ENCODE measurements around the gene ZFAND2B. TPM values are rescaled to one million over a fixed set of nuclear protein-coding genes. Genes with fewer than 3 reads are reported as not detected.
A peak's percentile ranks its signal among the peaks of the same experiment; 100 is the strongest.

ZFAND2B gene
- total and polyA plus RNA-seq, 4 experiments from 2014 or later = 73.3 to 81.5 (median 78.0) TPM

GRCh38 chr2:219248845-219249202 lies 42.2 kb downstream of the ZFAND2B start:
- POLR2A ChIA-PET (ENCODE audit: partially characterized antibody) = interaction anchor here (1.0 to 12.0 kb wide), 18 partner anchors 9 to 590 kb away, joined by 3 to 684 read pairs (median 14); partner anchors contain the start of genes ABCB6, ANKZF1, ATG9A and BCS1L
- H3K4me3 ChIP-seq (ENCODE audit: low read length in 2 of 2) = peak overlapping the region; percentile 26 to 65
- peaks cover 80% of the 10 kb centered on the region for H3K4me1 ChIP-seq (ENCODE audit: insufficient read depth, low read length)
- intact Hi-C loops (cut with micrococcal nuclease) = no loop called here
- no peak for DNase-seq
- peaks cover 45 to 63% of the 10 kb centered on the region in 2 donors for H3K36me3 Mint-ChIP-seq
- no peaks in the 10 kb centered on the region for H3K27me3 ChIP-seq (ENCODE audit: insufficient read depth, low read length)
- peak overlapping the region; percentile 87 for H3K27ac ChIP-seq (ENCODE audit: low read depth, low read length)
- peaks cover 56 to 94% (median 71%) of the 10 kb centered on the region in 4 donors for H3K4me1 Mint-ChIP-seq
- CTCF ChIA-PET (ENCODE audit: partially characterized antibody) = interaction anchor here (1.0 to 12.8 kb wide), 13 partner anchors 9 to 90 kb away, joined by 3 to 150 read pairs (median 8); partner anchors contain the start of genes ANKZF1, ATG9A, DNAJB2 and SLC23A3
- H3K27me3 Mint-ChIP-seq = no peaks in the 10 kb centered on the region
- peaks cover 0 to 1% (median 0%) of the 10 kb centered on the region in 8 donors for H3K9me3 Mint-ChIP-seq
- H3K36me3 ChIP-seq (ENCODE audit: insufficient read depth, low read length) = peaks cover 22% of the 10 kb centered on the region
- peak overlapping the region; percentile 93 to 99 (median 96) for H3K27ac Mint-ChIP-seq
- H3K9me3 ChIP-seq (ENCODE audit: control insufficient read depth in 1 of 2, low read length in 2 of 2) = no peaks in the 10 kb centered on the region
- peak overlapping the region; percentile 85 to 99 (median 94) for H3K4me3 Mint-ChIP-seq

- H3K36me3 ChIP-seq (ENCODE audit: insufficient read depth, low read length) = peaks cover 22% of the 10 kb centered on the region
- CTCF ChIA-PET (ENCODE audit: partially characterized antibody) = interaction anchor here (0.7 to 12.8 kb wide), 15 partner anchors 9 to 90 kb away, joined by 3 to 150 read pairs (median 7); partner anchors contain the start of genes ANKZF1, ATG9A, DNAJB2 and SLC23A3
- peak overlapping the region; percentile 26 to 65 for H3K4me3 ChIP-seq (ENCODE audit: low read length in 2 of 2)
- H3K9me3 Mint-ChIP-seq = peaks cover 0 to 1% (median 0%) of the 10 kb centered on the region in 8 donors
- intact Hi-C loops (cut with micrococcal nuclease) = no loop called here
- no peaks in the 10 kb centered on the region for H3K27me3 Mint-ChIP-seq
- H3K4me1 Mint-ChIP-seq = peaks cover 53 to 91% (median 69%) of the 10 kb centered on the region in 4 donors
- H3K27me3 ChIP-seq (ENCODE audit: insufficient read depth, low read length) = no peaks in the 10 kb centered on the region
- POLR2A ChIA-PET (ENCODE audit: partially characterized antibody) = interaction anchor here (0.6 to 12.0 kb wide), 22 partner anchors 9 to 963 kb away, joined by 3 to 684 read pairs (median 8); partner anchors contain the start of genes ABCB6, ANKZF1, ATG9A and BCS1L
- peak overlapping the region; percentile 85 to 99 (median 94) for H3K4me3 Mint-ChIP-seq
- peak overlapping the region; percentile 87 for H3K27ac ChIP-seq (ENCODE audit: low read depth, low read length)
- no peaks in the 10 kb centered on the region for H3K9me3 ChIP-seq (ENCODE audit: control insufficient read depth in 1 of 2, low read length in 2 of 2)
- H3K36me3 Mint-ChIP-seq = peaks cover 45 to 63% of the 10 kb centered on the region in 2 donors
- peak; percentile 55 to 65 (median 61) for DNase-seq
- H3K27ac Mint-ChIP-seq = peak overlapping the region; percentile 93 to 99 (median 96)
- H3K4me1 ChIP-seq (ENCODE audit: insufficient read depth, low read length) = peaks cover 76% of the 10 kb centered on the region
Measured at GRCh38 chr2:219249203-219249980, 42.8 kb downstream of the ZFAND2B start.

- Histone ChIP-seq H3K9me3 (ENCODE audit: control insufficient read depth in 1 of 2, low read length in 2 of 2) (no peaks in the 10 kb centered on the region), H3K27ac (ENCODE audit: low read depth, low read length) (peak overlapping the region; percentile 87), H3K27me3 (ENCODE audit: insufficient read depth, low read length) (no peaks in the 10 kb centered on the region), H3K4me1 (ENCODE audit: insufficient read depth, low read length) (peaks cover 72% of the 10 kb centered on the region), H3K36me3 (ENCODE audit: insufficient read depth, low read length) (peaks cover 22% of the 10 kb centered on the region), H3K4me3 (ENCODE audit: low read length in 2 of 2) (peak overlapping the region; percentile 26 to 65)
- Mint-ChIP-seq H3K27ac (peak overlapping the region; percentile 93 to 99 (median 96)), H3K27me3 (no peaks in the 10 kb centered on the region), H3K4me1 (peaks cover 54 to 90% (median 69%) of the 10 kb centered on the region in 4 donors), H3K9me3 (peaks cover 0 to 4% (median 0%) of the 10 kb centered on the region in 8 donors), H3K4me3 (peak overlapping the region; percentile 85 to 99 (median 94)), H3K36me3 (peaks cover 45 to 69% of the 10 kb centered on the region in 2 donors)
- ChIA-PET CTCF (ENCODE audit: partially characterized antibody) (interaction anchor here (0.5 to 12.8 kb wide), 12 partner anchors 8 to 91 kb away, joined by 4 to 150 read pairs (median 8); partner anchors contain the start of genes ANKZF1, ATG9A, DNAJB2 and SLC23A3), POLR2A (ENCODE audit: partially characterized antibody) (interaction anchor here (0.6 to 12.0 kb wide), 20 partner anchors 8 to 963 kb away, joined by 3 to 684 read pairs (median 12); partner anchors contain the start of genes ABCB6, ANKZF1, ATG9A and BCS1L)
- intact Hi-C loops (cut with micrococcal nuclease) = loop anchor here (5.0 kb wide), 1 partner anchor 853 kb away; the partner anchor contains the start of gene CTDSP1
- no peak for DNase-seq
Measured at GRCh38 chr2:219250049-219250781, 43.6 kb downstream of the ZFAND2B start.

DNA sequence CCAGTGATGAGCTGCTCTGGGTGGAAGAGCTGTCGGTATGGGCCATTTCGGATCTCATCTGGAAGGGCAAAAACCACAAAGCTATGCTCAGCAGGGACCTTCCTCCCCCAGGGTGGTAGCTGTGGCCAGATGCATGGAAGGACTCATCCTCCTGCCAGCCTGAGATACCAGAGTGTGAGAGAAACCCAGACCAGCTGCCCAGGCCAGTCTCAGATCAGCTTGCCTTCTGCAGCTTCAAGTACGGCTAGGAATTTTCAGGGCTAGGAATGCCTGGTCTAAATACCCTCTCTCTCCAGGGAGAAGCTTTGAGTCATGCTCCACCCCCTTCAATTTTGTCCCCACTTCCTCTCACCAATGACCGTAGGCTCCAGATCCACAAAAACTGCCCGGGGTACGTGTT lies 45.1 kb downstream of the ZFAND2B start:
- peaks cover 51 to 84% (median 66%) of the 10 kb centered on the region in 4 donors for H3K4me1 Mint-ChIP-seq
- DNase-seq = no peak
- peaks cover 0 to 4% (median 0%) of the 10 kb centered on the region in 8 donors for H3K9me3 Mint-ChIP-seq
- POLR2A ChIA-PET (ENCODE audit: partially characterized antibody) = interaction anchor here (0.9 to 12.0 kb wide), 12 partner anchors 11 to 136 kb away, joined by 3 to 684 read pairs (median 44); partner anchors contain the start of genes ABCB6, ANKZF1, ATG9A and CNPPD1
- H3K27ac Mint-ChIP-seq = peak overlapping the region; percentile 89 to 97 (median 95)
- H3K4me1 ChIP-seq (ENCODE audit: insufficient read depth, low read length) = peaks cover 65% of the 10 kb centered on the region
- no peaks in the 10 kb centered on the region for H3K27me3 Mint-ChIP-seq
- H3K36me3 Mint-ChIP-seq = peaks cover 45 to 65% of the 10 kb centered on the region in 2 donors
- no peaks in the 10 kb centered on the region for H3K27me3 ChIP-seq (ENCODE audit: insufficient read depth, low read length)
- peak overlapping the region; percentile 94 to 100 for H3K4me3 ChIP-seq (ENCODE audit: low read length in 2 of 2)
- peaks cover 22% of the 10 kb centered on the region for H3K36me3 ChIP-seq (ENCODE audit: insufficient read depth, low read length)
- no peaks in the 10 kb centered on the region for H3K9me3 ChIP-seq (ENCODE audit: control insufficient read depth in 1 of 2, low read length in 2 of 2)
- CTCF ChIA-PET (ENCODE audit: partially characterized antibody) = interaction anchor here (2.1 to 12.8 kb wide), 5 partner anchors 21 to 76 kb away, joined by 10 to 150 read pairs (median 25); partner anchors contain the start of genes ANKZF1, ATG9A, CNPPD1 and DNAJB2
- intact Hi-C loops (cut with micrococcal nuclease) = loop anchor here (2.0 to 5.0 kb wide), 2 partner anchors 137 to 854 kb away; partner anchors contain the start of gene CTDSP1
- peak overlapping the region; percentile 87 for H3K27ac ChIP-seq (ENCODE audit: low read depth, low read length)
- peak overlapping the region; percentile 85 to 99 (median 94) for H3K4me3 Mint-ChIP-seq

DNA sequence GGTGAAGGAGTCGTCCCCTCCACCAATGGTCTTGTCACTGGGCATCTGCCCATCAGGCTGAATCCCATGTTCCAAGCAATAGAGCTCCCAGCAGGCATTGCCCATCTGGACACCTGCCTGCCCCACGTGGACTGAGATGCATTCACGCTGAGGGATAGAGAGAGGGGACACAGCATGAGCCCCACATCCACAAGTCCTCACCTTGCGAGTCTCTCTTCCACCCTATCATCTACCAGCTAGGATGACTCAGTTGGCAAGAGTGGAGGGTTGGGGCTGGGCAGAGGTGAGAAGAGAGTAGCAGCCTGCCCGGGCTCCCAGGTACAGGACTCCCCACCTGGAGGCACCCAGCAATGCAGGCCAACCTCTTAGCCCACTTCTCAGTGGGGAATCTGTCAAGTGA lies 45.5 kb downstream of the ZFAND2B start:
- Mint-ChIP-seq H3K9me3 (peaks cover 0 to 4% (median 0%) of the 10 kb centered on the region in 8 donors), H3K27me3 (no peaks in the 10 kb centered on the region), H3K36me3 (peaks cover 45 to 65% of the 10 kb centered on the region in 2 donors), H3K4me1 (peaks cover 48 to 79% (median 62%) of the 10 kb centered on the region in 4 donors), H3K4me3 (peak overlapping the region; percentile 85 to 99 (median 94)), H3K27ac (peak overlapping the region; percentile 92 to 97 (median 96))
- H3K36me3 ChIP-seq (ENCODE audit: insufficient read depth, low read length) = peaks cover 22% of the 10 kb centered on the region
- CTCF ChIA-PET (ENCODE audit: partially characterized antibody) = interaction anchor here (1.1 to 12.8 kb wide), 6 partner anchors 22 to 76 kb away, joined by 3 to 150 read pairs (median 22); partner anchors contain the start of genes ABCB6, ANKZF1, ATG9A and CNPPD1
- peak overlapping the region; percentile 94 to 100 for H3K4me3 ChIP-seq (ENCODE audit: low read length in 2 of 2)
- peak in 2 of 5 donors; percentile 19 to 70 for DNase-seq
- intact Hi-C loops (cut with micrococcal nuclease) = loop anchor here (2.0 to 5.0 kb wide), 2 partner anchors 137 to 855 kb away; partner anchors contain the start of gene CTDSP1
- H3K9me3 ChIP-seq (ENCODE audit: control insufficient read depth in 1 of 2, low read length in 2 of 2) = no peaks in the 10 kb centered on the region
- POLR2A ChIA-PET (ENCODE audit: partially characterized antibody) = interaction anchor here (0.9 to 12.0 kb wide), 16 partner anchors 10 to 367 kb away, joined by 3 to 684 read pairs (median 13); partner anchors contain the start of genes ABCB6, ANKZF1, ATG9A and CNPPD1
- peaks cover 61% of the 10 kb centered on the region for H3K4me1 ChIP-seq (ENCODE audit: insufficient read depth, low read length)
- H3K27me3 ChIP-seq (ENCODE audit: insufficient read depth, low read length) = no peaks in the 10 kb centered on the region
- H3K27ac ChIP-seq (ENCODE audit: low read depth, low read length) = peak overlapping the region; percentile 87

DNA sequence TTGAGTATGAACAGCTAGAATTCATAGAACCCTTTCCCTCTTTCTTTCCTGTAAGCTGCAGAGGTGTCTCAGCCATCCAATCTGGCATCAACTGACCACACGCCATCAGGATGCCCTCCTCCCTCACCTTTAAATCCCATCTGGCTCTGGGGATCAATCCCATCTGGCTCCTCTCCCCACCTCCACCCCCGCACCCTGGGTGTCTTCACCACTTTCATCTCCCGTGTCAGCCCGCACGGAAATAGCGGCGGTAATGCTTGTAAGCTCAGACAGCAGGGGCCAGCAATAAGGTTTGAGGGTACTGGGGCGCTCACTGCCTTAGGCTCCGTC lies 46.0 kb downstream of the ZFAND2B start:
- POLR2A ChIA-PET (ENCODE audit: partially characterized antibody) = interaction anchor here (0.6 to 12.0 kb wide), 17 partner anchors 7 to 367 kb away, joined by 3 to 684 read pairs (median 19); partner anchors contain the start of genes ABCB6, ANKZF1, ATG9A and CNPPD1
- no peak for DNase-seq
- H3K36me3 ChIP-seq (ENCODE audit: insufficient read depth, low read length) = peaks cover 22% of the 10 kb centered on the region
- intact Hi-C loops (cut with micrococcal nuclease) = loop anchor here (2.0 to 5.0 kb wide), 2 partner anchors 136 to 855 kb away; partner anchors contain the start of gene CTDSP1
- no peaks in the 10 kb centered on the region for H3K9me3 ChIP-seq (ENCODE audit: control insufficient read depth in 1 of 2, low read length in 2 of 2)
- peak overlapping the region; percentile 92 to 97 (median 96) for H3K27ac Mint-ChIP-seq
- no peaks in the 10 kb centered on the region for H3K27me3 ChIP-seq (ENCODE audit: insufficient read depth, low read length)
- no peaks in the 10 kb centered on the region for H3K27me3 Mint-ChIP-seq
- peaks cover 45 to 75% (median 58%) of the 10 kb centered on the region in 4 donors for H3K4me1 Mint-ChIP-seq
- peak overlapping the region; percentile 87 for H3K27ac ChIP-seq (ENCODE audit: low read depth, low read length)
- H3K4me1 ChIP-seq (ENCODE audit: insufficient read depth, low read length) = peaks cover 56% of the 10 kb centered on the region
- H3K36me3 Mint-ChIP-seq = peaks cover 45 to 65% of the 10 kb centered on the region in 2 donors
- peaks cover 0 to 4% (median 0%) of the 10 kb centered on the region in 8 donors for H3K9me3 Mint-ChIP-seq
- H3K4me3 Mint-ChIP-seq = peak overlapping the region; percentile 85 to 99 (median 94)
- peak overlapping the region; percentile 94 to 100 for H3K4me3 ChIP-seq (ENCODE audit: low read length in 2 of 2)
- CTCF ChIA-PET (ENCODE audit: partially characterized antibody) = interaction anchor here (1.1 to 12.8 kb wide), 8 partner anchors 8 to 76 kb away, joined by 3 to 150 read pairs (median 14); partner anchors contain the start of genes ABCB6, ANKZF1, ATG9A and CNPPD1

All from CD4-positive, alpha-beta memory T cell (primary cell).